ENCODE data around the gene ACBD7.

DNA sequence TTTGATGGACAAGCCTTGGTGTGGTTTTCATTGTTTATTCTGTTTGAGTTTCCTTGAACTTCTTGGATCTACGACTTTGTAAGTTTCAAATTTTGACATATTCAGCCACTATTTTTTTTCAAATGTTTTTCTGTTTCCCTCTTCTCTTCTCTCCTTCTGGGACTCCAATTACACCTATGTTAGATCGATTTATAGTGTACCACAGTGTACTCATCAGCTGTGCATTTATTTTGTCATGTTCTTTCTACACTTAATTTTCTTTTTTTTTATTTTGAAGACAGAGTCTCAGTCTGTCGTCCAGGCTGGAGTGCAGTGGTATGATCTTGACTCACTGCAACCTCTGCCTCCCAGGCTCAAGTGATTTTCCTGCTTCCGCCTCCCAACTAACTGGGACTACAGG lies 28.7 kb downstream of the ACBD7 start:
- TF ChIP-seq CTCF (IDR thresholded peaks at IDR 0.05) (no peak), POLR2AphosphoS5 (IDR thresholded peaks at IDR 0.05) (no peak)

Measured in stomach (tissue), 4 donors.